Left lung (tissue), 10 donors: ENCODE results near the gene ZSWIM5. TPM values are rescaled to one million over a fixed set of nuclear protein-coding genes. Genes with fewer than 3 reads are reported as not detected.
"Not testable (repeated sequence)": the region's sequence is repeated elsewhere in the genome, so short reads cannot be mapped to it uniquely, and the experiment has no call there.

Source experiments
- ATAC-seq: fragments of 200-7000 bp; cut with Tn5 transposase; one replicate; pipeline ENCODE4 v1.9.1; 2020; ENCODE audit warnings: moderate library complexity
- DNase-seq, 4 donors: peaks; one replicate each; pipeline ENCODE4 v3.0.0-alpha.2; 2013 to 2020
- H3K27ac ChIP-seq, 2 donors: fragments of 200-600 bp; sonication (generic) in 1 of 2; one replicate each; pipeline versions ENCODE4 v1.5.0 to v1.8.0; 2020 to 2021
- H3K27me3 ChIP-seq, 2 donors: fragments of 200-600 bp; sonication (generic) in 1 of 2; one replicate each; pipeline versions ENCODE4 v1.5.0 to v1.8.0; 2020 to 2021
- H3K36me3 ChIP-seq, 2 donors: fragments of 200-600 bp; sonication (generic) in 1 of 2; one replicate each; pipeline versions ENCODE4 v1.5.0 to v1.8.0; 2020 to 2021
- H3K4me1 ChIP-seq, 2 donors: fragments of 200-600 bp; one replicate each; pipeline ENCODE4 v1.8.0; 2021
- H3K4me3 ChIP-seq, 2 donors: fragments of 200-600 bp; sonication (generic) in 1 of 2; one replicate each; pipeline versions ENCODE4 v1.5.0 to v1.8.0; 2020 to 2021; ENCODE audit warnings: mild to moderate bottlenecking in 1 of 2
- H3K9me3 ChIP-seq, 2 donors: fragments of 200-600 bp; sonication (generic) in 1 of 2; one replicate each; pipeline versions ENCODE4 v1.5.0 to v1.8.0; 2020 to 2021
- CTCF ChIP-seq, 2 donors: fragments of 200-600 bp; sonication (generic) in 1 of 2; IDR thresholded peaks; one replicate each; pipeline versions ENCODE4 v1.5.0 to v1.8.0; 2021; ENCODE audit warnings: antibody characterized with exemption in 2 of 2
- intact Hi-C, 2 donors: fragments of 100-400 bp; cut with DNase I; formaldehyde crosslinking; loops; one replicate each; pipeline versions ENCODE4 v1.11.2 to v1.14.2; 2022
- polyA plus RNA-seq, 6 donors: library from polyadenylated mRNA; unstranded; fragments of 120-200 nt; gene quantifications; one replicate each; pipeline ENCODE4 v1.2.1, GENCODE V29; 2013; ENCODE audit not compliant: insufficient read length in 6 of 6
- total RNA-seq, 2 donors: library from RNA; stranded (reverse); fragmentation: NEBNext Ultra II Directional; extraction: Animal tissue kit (Norgen Biotek cat#: 25700); gene quantifications; one replicate each; pipeline ENCODE4 v1.2.1, GENCODE V29; 2021
- donor health status: DM: no; HTN: yes; CAD: no.
- donor health status: DM: no; HTN: no; CAD: no.

The ZSWIM5 gene
- total and polyA plus RNA-seq, 8 donors, result 2.0 to 6.3 (median 4.7) TPM

DNA sequence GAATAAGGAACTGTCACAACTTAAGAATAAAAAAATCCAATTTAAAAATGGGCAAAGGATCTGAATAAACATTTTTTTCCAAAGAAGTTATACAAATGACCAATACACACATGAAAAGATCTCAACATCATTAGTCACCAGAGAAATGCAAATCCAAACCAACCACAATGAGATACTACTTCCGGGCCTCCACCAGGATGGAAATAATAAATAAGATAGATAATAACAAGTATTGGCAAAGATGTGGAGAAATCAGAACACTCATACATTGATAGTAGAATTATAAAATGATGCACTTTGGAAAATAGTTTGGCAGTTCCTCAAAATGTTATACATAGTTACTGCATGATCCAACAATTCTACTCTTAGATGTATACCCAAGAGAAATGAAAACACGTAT is 18.7 kb downstream of the ZSWIM5 start:
- no peak for TF ChIP-seq CTCF (IDR thresholded peaks at IDR 0.05)
- Histone ChIP-seq H3K4me1 (no peaks in the 10 kb centered on the region), H3K4me3 (no peak overlapping the region), H3K9me3 (no peaks in the 10 kb centered on the region), H3K36me3 (no peaks in the 10 kb centered on the region), H3K27ac (no peak overlapping the region), H3K27me3 (no peaks in the 10 kb centered on the region)
- intact Hi-C loops, result no loop called here
- DNase-seq (no peak), ATAC-seq (no peak)

- not testable (repeated sequence) for DNase-seq, H3K4me1 ChIP-seq, H3K27me3 ChIP-seq
Measured at GRCh38 chr1:45179918-45180519, 26.4 kb downstream of the ZSWIM5 start.

GRCh38 chr1:45177452-45177851 is 29.0 kb downstream of the ZSWIM5 start:
- no peak for ATAC-seq
- H3K27ac ChIP-seq, result no peak overlapping the region
- no peaks in the 10 kb centered on the region for H3K27me3 ChIP-seq
- no peak overlapping the region for H3K4me3 ChIP-seq
- DNase-seq, result no peak
- H3K36me3 ChIP-seq, result no peaks in the 10 kb centered on the region
- intact Hi-C loops, result no loop called here
- no peaks in the 10 kb centered on the region for H3K4me1 ChIP-seq
- no peak for TF ChIP-seq CTCF (IDR thresholded peaks at IDR 0.05)
- peaks cover 0 to 11% of the 10 kb centered on the region in 2 donors for H3K9me3 ChIP-seq

More at GRCh38 chr1:45179918-45180519, 26.4 kb downstream of the ZSWIM5 start:
- ATAC-seq, H3K36me3 ChIP-seq, H3K27ac ChIP-seq, H3K4me3 ChIP-seq, intact Hi-C loops: not testable (repeated sequence)
- peaks cover 0 to 11% of the 10 kb centered on the region in 2 donors for H3K9me3 ChIP-seq

DNA sequence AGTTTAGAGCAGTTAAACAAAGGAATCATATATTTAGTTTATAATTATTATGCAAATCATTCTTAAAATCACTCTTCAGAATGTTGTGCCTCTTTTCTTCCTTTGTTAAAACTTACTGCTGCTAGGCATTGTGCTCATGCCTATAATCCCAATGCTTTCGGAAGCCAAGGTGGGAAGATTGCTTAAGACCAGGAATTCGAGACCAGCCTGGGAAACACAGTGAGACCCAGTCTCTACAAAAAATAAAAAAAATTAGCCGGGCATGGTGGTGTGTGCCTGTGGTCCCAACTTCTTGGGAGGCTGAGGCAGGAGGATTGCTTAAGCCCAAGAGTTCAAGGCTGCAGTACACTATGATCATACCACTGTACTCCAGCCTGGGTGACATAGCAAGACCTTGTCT is 33.6 kb downstream of the ZSWIM5 start:
- no peaks in the 10 kb centered on the region for H3K9me3 ChIP-seq
- DNase-seq, result no peak
- H3K36me3 ChIP-seq, result no peaks in the 10 kb centered on the region
- H3K4me3 ChIP-seq, result no peak overlapping the region
- H3K27ac ChIP-seq, result no peak overlapping the region
- H3K4me1 ChIP-seq, result no peaks in the 10 kb centered on the region
- TF ChIP-seq CTCF (IDR thresholded peaks at IDR 0.05), result no peak
- no peaks in the 10 kb centered on the region for H3K27me3 ChIP-seq
- intact Hi-C loops, result no loop called here
- ATAC-seq, result no peak

DNA sequence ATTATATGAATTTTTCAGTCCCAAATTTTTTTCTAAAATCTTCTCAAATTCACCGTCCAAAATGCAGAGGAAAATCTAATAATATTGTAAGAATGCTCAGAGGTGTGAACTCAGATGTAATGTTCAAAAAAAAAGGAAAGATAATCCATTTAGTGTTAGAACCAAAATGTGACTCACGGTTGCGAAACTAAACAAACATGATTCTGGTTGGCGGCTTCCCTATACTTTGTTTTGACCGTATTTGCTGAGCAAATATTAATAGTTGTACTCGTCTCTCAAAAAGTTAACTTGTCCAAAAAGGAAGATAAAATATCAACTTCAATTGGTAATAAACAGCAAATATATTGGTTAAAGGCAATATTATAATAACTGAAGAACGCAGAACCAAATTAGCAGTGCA is 34.4 kb downstream of the ZSWIM5 start:
- H3K36me3 ChIP-seq, result no peaks in the 10 kb centered on the region
- no peaks in the 10 kb centered on the region for H3K9me3 ChIP-seq
- no peak overlapping the region for H3K4me3 ChIP-seq
- no peaks in the 10 kb centered on the region for H3K27me3 ChIP-seq
- peak in 1 of 4 donors; percentile 14 for DNase-seq
- intact Hi-C loops, result no loop called here
- peak overlapping the region in 1 of 2 donors; percentile 19 for H3K27ac ChIP-seq
- ATAC-seq, result peak; percentile 88
- no peaks in the 10 kb centered on the region for H3K4me1 ChIP-seq
- TF ChIP-seq CTCF (IDR thresholded peaks at IDR 0.05), result no peak

- no peak for DNase-seq
- Histone ChIP-seq H3K27me3 (no peaks in the 10 kb centered on the region), H3K36me3 (no peaks in the 10 kb centered on the region), H3K9me3 (no peaks in the 10 kb centered on the region), H3K4me1 (no peaks in the 10 kb centered on the region), H3K27ac (peak overlapping the region in 1 of 2 donors; percentile 19), H3K4me3 (no peak overlapping the region)
- ATAC-seq, result no peak
- intact Hi-C loops, result no loop called here
- no peak for TF ChIP-seq CTCF (IDR thresholded peaks at IDR 0.05)
Measured at GRCh38 chr1:45171575-45171974, 34.8 kb downstream of the ZSWIM5 start.
